Tongue (tissue), 2 donors: ENCODE data around the gene OR1S2. TPM values are rescaled to one million over a fixed set of nuclear protein-coding genes. Genes with fewer than 3 reads are reported as not detected.
"Not testable (repeated sequence)": the region's sequence is repeated elsewhere in the genome, so short reads cannot be mapped to it uniquely, and the experiment has no call there.

Experiments
- DNase-seq: peaks from one replicate; pipeline ENCODE4 v3.0.0-alpha.2; 2015
- total RNA-seq: library from RNA; depleted of rRNA; stranded (reverse); fragments of >200 nt; gene quantifications from one replicate; pipeline ENCODE4 v1.2.3, GENCODE V29; 2014

The OR1S2 gene
- not detected for total RNA-seq

- DNase-seq: no peak
Observed at GRCh38 chr11:58204042-58204441, at the start of gene OR1S2. TSS of gene OR1S2 (minus strand) at chr11:58204142. CDS start at chr11:58204142, 0 bp downstream.

- DNase-seq: no peak
Observed at GRCh38 chr11:58243954-58244353, 40.0 kb upstream of the OR1S2 start.

GRCh38 chr11:58227956-58228615 lies 24.1 kb upstream of the OR1S2 start:
- no peak for DNase-seq

- no peak for DNase-seq
Observed at GRCh38 chr11:58222721-58223120, 18.8 kb upstream of the OR1S2 start.

DNA sequence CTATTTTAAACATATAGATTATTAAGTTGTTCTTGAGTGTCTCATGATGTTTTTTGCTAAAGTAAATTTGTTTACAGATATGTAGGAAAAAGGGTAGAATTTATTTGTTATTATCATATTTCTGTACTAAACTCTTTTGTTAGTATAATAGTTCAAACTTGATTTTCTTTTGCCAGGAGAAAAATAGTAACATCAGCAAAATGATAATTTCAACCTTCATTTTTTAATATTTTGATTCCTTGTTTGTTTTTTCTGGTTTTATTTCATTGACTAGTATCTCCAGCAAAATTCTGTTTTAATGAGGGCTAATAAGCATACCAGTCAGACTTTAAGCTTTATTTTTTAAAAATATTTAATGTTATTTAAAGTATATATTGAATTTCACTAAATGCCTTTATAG lies 12.5 kb upstream of the OR1S2 start:
- no peak for DNase-seq

DNA sequence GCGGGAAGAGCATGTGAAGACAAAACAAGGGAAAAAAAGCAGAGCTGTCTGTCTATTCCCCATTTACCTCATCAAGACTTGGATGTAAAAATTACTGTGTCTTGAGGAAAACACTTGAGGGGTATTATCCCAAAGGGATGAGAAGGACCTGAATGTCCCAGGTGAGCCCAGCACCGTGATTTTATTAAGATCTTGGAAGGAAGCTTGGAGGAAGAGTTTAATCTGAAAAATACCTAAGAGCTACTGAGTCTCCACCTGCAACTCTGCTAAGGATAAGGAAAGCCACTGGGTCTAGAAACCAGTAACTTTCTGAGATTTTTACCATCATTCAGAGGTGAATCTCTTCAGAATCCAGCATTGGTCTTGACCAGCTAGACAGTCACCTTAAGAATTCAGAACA lies 8.5 kb upstream of the OR1S2 start, which contains the start of gene OR1S1:
TSS of gene OR1S1 (plus strand) at position 301 of the 400 bp plus-strand sequence.
- DNase-seq: not testable (repeated sequence)

DNA sequence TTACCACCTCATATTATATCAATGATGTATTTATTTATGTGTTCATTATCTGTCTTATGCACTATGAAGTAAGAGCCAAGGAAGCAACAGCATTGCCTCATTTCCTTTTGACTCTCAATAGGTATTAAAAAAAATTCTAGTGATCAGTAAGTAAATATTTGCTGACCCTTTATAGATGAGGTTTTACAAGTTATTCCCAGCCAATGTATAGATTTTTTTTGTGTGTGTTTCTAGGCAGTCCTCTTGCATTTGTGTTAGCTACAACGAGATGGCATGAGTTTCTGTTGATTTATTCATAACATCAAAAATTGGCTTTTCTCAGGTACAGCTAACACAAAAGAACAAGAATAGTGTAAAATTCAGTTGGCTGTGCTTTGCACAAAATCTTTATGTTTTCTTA lies 4.7 kb downstream of the OR1S2 start:
- no peak for DNase-seq

- DNase-seq: no peak
Observed at GRCh38 chr11:58195939-58196338, 8.0 kb downstream of the OR1S2 start.

- DNase-seq: no peak
Observed at GRCh38 chr11:58193391-58193790, 10.6 kb downstream of the OR1S2 start.

- no peak for DNase-seq
Observed at GRCh38 chr11:58192229-58192628, 11.7 kb downstream of the OR1S2 start.

GRCh38 chr11:58188770-58189169 lies 15.2 kb downstream of the OR1S2 start, which contains the start of gene OR9Q2:
TSS of gene OR9Q2 (plus strand) at chr11:58189070. CDS start at chr11:58190491, 1,421 bp downstream.
- no peak for DNase-seq

GRCh38 chr11:58186938-58187337 lies 17.0 kb downstream of the OR1S2 start:
- DNase-seq: no peak

GRCh38 chr11:58179648-58180047 lies 24.3 kb downstream of the OR1S2 start:
- DNase-seq: no peak

GRCh38 chr11:58178444-58178843 lies 25.5 kb downstream of the OR1S2 start:
- DNase-seq: no peak

- no peak for DNase-seq
Observed at GRCh38 chr11:58177409-58178054, 26.4 kb downstream of the OR1S2 start.

- DNase-seq: no peak
Observed at GRCh38 chr11:58165504-58166106, 38.3 kb downstream of the OR1S2 start.

DNA sequence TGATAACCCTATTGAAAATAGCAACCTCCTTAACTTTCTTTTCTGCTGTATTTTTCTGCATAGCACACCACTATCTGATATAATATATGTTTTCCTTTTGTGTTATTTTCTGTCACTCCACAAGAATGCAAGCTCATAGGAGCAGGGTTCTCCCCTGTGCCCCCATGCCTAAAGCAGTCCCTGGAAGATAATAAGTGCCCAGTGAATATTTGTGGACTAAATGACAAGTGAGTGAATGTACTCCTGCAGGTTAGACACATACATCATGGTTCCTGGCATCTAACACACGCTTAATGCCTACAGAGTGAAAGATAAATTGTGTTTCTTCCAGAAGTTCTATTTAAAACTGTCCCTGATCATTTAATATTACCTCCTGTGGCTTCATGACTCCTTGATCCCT lies 39.0 kb downstream of the OR1S2 start:
- DNase-seq: no peak

- no peak for DNase-seq
Observed at GRCh38 chr11:58164389-58164788, 39.6 kb downstream of the OR1S2 start.

Other genes starting within 250 kb of the OR1S2 start
- not detected for gene OR9Q1, start 180.3 kb downstream of the OR1S2 start, total RNA-seq
- gene OR6Q1, start 173.2 kb downstream of the OR1S2 start, total RNA-seq: not detected
- not detected for gene OR9I1, start 78.6 kb downstream of the OR1S2 start, total RNA-seq
- not detected for gene OR9Q2, start 15.1 kb downstream of the OR1S2 start, total RNA-seq
- not detected for gene OR1S1, start 8.6 kb upstream of the OR1S2 start, total RNA-seq
- gene OR10Q1, start 24.8 kb upstream of the OR1S2 start, total RNA-seq: not detected
- 0.51 TPM for gene OR10W1, start 64.1 kb upstream of the OR1S2 start, total RNA-seq
- not detected for gene OR5B17, start 154.9 kb upstream of the OR1S2 start, total RNA-seq
- not detected for gene OR5B3, start 202.7 kb upstream of the OR1S2 start, total RNA-seq
- gene OR5B2, start 224.0 kb upstream of the OR1S2 start, total RNA-seq: not detected
- not detected for gene OR5B12, start 238.1 kb upstream of the OR1S2 start, total RNA-seq